HG03060 (cell line): ENCODE data around the gene SMIM28.
"Not testable (repeated sequence)": the region's sequence is repeated elsewhere in the genome, so short reads cannot be mapped to it uniquely, and the experiment has no call there.

Experiments
- ATAC-seq: cut with Tn5 transposase; IDR thresholded peaks from one replicate; pipeline ENCODE4 v1.9.1; 2021; ENCODE audit warnings: low read depth, moderate number of reproducible peaks; ENCODE audit not compliant: unreplicated experiment

The SMIM28 gene

DNA sequence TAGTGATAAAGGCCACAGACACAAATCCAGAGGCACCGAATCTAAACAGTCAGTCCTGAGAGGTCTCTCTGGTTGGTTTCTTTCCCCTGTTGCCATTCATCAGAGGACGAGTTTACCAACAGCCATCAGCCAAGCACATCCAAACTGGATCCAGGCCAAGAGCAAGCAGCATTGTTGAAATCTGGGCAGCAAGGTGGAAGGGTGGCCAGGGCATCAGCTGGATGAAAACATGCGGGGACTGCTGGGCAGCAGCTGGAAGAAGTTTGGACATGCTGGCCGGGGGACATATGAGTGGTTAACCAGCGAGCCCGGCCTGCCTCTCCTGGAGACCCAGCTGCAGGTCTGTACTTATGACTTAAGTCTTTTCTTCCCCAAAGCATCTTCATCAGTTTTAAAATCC, at the start of gene SMIM28:
TSS of gene SMIM28 (plus strand) at position 62 of the 400 bp plus-strand sequence. CDS start at position 230, 168 bp downstream.
- ATAC-seq, result no peak

DNA sequence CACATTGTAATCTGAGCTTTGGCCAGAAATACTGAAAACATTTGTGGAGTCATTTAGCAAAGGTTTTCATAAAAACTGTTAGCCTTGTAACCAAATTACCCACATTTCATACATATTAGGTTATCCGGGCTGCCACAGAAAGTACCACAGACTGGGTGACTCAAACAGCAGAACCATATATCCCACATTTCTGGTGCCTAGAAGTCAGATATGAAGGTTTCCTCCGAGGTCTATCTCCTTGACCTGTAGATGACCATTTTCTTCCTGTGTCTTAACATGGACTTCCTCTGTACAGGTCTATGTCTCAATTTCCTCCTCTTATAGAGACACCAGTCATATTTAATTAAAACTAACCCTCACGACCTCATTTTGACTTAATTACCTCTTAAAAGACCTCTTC, 49.5 kb upstream of the SMIM28 start:
- no peak for ATAC-seq

DNA sequence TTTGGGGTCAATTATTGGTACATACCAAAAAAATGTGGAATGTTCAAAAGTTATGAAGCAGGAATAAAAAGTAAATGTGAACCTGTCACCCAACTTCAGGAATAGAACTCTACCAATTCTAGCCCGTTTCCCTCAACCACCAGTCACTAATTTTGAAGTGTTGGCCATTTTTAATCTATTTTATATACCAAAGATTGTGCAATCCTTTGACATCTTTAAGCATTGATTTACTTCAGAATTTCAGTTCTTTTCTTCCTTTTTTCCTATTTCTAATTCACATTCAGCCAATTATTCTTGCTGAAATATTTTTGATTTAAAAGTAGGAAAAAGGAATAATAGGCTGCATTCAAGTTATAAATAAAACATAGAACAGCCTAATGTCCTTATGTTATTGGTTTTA, 46.9 kb upstream of the SMIM28 start:
- no peak for ATAC-seq

DNA sequence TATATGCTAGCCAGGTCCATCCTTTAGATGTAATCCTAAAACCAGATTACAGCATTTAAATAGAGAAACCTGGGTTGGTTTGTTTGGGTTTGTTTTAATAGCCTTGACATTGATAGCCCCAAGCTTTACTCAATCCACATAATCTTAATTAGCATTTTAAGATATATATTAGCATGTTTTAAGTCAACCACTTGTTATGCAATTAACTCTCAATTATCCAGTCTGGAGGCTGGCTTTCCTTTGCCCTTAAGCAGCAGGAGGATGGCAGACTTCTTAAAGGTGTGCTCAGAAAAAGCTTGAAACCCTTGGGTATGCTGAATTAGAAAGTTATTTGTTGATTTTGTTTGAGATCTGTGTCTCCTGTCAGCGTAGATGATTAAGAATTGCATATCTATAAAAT, 46.3 kb upstream of the SMIM28 start:
- ATAC-seq, result no peak

DNA sequence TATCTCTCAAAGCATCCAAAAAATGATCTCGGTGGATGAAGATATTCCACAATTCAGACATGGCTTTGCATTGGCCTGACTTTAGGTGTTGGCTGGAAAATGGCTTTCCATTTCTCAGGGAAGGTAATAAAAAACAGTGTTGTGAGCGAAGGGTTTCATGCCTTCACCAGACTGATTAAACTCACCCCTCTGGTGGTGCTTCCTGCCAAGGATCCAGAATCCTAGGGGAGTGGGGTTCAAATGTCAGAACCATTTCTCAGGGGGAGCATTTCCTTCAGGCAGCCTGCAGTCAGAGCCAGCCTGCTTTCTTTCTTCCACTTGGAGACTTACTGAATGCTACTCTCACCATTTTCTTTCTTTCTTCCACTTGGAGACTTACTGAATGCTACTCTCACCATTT, 45.7 kb upstream of the SMIM28 start:
- ATAC-seq, result no peak

DNA sequence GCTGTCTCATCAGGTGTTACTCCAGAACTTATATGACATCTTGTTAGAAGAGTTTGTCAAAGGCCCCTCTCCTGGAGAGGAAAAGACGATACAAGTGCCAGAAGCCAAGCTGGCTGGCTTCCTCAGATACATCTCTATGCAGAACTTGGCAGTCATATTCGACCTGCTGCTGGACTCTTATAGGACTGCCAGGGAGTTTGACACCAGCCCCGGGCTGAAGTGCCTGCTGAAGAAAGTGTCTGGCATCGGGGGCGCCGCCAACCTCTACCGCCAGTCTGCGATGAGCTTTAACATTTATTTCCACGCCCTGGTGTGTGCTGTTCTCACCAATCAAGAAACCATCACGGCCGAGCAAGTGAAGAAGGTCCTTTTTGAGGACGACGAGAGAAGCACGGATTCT, 43.7 kb upstream of the SMIM28 start:
- ATAC-seq, result no peak

DNA sequence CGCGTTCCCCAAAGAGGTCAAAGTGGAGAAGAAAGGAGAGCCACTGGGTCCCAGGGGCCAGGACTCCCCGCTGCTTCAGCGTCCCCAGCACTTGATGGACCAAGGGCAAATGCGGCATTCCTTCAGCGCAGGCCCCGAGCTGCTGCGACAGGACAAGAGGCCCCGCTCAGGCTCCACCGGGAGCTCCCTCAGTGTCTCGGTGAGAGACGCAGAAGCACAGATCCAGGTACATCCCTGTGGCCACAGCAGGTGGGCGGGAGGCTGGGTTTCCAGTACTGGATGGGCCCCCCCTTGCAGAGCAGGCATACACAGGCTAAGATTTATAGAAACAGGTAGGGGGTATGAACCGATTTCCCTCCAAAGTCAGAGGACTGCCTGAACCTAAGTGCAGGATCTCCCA, 42.7 kb upstream of the SMIM28 start:
- ATAC-seq, result no peak

DNA sequence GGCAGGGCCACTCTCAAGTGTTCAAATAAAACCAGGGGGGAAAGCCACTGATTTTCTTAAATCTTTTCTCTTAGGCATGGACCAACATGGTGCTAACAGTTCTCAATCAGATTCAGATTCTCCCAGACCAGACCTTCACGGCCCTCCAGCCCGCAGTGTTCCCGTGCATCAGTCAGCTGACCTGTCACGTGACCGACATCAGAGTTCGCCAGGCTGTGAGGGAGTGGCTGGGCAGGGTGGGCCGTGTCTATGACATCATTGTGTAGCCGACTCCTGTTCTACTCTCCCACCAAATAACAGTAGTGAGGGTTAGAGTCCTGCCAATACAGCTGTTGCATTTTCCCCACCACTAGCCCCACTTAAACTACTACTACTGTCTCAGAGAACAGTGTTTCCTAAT, 41.5 kb upstream of the SMIM28 start:
- ATAC-seq, result no peak

DNA sequence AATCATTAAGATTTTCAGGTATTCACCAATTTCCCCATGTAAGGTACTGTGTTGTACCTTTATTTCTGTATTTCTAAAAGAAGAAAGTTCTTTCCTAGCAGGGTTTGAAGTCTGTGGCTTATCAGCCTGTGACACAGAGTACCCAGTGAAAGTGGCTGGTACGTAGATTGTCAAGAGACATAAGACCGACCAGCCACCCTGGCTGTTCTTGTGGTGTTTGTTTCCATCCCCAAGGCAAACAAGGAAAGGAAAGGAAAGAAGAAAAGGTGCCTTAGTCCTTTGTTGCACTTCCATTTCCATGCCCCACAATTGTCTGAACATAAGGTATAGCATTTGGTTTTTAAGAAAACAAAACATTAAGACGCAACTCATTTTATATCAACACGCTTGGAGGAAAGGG, 40.6 kb upstream of the SMIM28 start:
- no peak for ATAC-seq

DNA sequence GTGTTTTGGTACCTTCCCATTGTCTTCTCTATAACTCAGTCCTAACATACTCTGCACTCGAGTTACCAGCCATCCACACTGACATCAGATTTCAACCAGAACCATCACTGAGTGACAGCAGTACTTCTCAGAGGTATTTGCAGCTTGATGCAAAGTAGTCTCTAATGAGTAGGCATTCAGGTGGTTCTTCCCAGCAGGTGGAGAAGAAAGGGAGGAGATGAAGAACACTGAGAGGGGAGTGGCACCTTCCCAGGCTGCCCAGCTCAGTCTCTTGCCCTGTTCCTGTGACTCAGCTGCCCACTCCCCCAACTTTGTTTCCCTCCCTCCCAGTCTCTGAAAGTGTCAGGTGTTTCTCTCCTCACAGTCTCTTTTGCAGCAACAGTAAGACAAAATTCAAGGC, 38.7 kb upstream of the SMIM28 start:
- no peak for ATAC-seq

DNA sequence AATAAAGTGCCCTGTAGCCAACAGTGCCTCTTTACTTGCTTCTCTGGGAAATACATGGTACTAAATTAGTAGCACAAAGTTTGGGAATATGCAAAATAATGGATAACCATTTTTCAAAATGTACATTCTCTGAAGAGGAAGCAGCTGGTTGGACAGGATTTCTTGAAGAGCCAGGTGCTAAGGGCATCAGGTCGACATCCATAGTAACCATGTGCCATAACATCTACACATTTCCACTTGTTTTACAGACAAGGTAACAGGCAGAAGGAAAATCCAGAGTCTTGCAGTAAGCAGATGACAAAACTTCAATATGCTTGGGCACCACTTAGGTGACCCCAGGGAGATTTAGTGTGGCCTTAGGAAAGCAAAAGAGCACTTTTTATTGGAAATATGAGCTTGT, 36.5 kb upstream of the SMIM28 start:
- no peak for ATAC-seq

DNA sequence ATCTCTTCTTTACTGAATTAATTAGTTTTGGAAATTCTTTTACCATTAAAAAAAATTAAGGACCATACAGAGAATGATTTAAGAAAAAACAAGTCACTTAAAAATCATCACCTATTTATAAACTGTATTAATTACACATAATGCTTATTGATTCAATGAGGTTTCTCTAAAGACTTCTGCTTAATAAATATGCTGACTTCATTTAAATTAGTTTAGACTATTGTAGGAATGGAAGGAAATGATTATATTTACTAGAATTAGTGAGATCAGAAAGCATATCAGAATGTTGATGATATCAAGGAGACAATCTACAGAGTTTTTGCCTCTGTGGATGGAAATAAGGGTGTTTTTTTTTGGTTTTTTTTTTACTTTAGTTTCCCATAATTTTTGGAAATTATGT, 34.6 kb upstream of the SMIM28 start:
- ATAC-seq, result no peak

DNA sequence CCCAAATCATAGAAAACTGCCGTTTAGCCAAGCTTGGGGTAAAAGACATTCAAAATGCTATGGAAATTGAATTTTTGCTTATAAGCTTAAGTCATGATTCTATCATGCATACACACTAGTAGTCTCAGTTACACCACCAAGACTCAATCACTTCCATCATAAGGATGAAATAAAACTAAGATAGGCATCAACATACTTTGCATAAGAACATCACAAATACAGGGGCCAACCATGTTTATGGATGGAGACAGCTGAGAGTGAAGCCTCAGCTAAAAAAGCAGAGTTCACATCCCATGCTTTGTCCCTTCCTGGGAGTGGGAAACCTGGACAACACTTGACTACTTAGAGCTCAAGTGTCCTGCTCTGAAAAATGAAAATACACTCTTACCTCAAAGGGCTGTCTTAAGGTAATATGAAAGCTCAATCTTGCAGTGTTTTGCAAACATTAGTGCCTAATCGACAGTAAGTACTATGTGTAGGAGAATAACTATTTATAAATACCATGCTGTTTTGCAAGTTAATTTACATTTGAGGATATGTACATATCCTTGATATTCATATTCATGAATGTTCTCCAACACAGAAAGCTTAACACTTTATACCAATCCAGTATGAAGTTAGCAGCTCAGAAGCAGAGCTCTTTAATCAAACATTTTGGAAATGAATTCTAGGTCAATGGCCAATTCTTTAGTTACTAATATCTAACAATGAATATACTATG, 32.0 kb upstream of the SMIM28 start:
- ATAC-seq, result no peak

DNA sequence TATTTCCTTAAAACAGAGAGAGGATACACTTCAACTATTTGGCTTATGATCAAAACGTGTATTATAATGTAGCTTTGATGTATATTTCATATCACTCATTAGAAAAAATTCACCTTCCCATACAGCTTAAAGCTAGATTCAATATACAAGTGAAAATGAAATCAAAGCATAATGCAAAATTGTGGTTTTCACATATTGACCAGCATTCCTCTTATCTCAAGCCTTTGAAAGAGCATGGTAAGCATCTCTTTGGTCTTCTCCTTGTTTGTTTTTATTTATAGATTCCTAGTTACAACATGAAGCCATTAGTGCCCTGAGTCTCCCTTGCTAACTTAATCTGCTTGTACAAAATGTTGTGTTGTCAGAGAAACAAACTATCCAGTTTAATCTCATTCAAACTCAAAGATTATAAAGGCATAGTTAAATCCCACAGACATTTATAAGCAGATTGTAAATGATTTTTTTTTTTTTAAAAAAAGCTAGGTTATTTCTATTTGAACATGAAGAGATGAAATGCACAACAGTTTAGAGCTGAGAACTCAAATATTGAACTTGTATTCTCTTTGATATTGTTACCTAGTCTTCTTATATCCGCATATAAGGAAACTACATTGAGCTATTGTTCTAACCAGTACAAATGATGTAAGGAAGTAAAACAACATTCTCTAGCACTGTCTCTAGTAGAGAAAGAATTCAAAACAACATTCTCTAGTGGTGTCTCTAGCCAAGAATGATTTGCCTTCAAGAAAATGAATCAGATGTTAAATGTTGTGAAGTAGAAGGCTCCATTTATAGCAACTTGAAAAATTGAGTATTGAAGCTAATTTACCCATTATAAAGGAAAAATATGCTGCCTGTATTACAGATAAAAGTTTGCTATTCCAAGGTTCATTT, 31.2 kb upstream of the SMIM28 start:
- no peak for ATAC-seq

DNA sequence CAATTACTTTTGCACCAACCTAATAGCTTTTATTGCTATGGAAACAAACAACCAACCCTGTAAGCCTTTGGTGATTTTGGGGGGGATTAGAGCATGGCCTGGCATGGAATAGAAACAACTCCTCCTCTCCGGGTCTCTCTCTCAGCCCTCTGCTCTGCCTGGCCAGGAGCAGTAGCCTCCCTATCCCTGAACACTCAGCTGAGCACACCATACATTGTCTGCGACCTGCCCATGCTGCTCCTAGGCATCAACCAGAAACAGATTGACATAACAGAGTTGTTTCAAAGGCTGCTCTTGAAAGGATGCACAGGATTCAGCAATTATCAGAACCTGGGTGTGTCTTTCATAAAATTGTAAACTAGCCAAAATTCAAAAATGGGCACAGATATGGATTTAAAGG, 29.8 kb upstream of the SMIM28 start:
- ATAC-seq, result no peak

DNA sequence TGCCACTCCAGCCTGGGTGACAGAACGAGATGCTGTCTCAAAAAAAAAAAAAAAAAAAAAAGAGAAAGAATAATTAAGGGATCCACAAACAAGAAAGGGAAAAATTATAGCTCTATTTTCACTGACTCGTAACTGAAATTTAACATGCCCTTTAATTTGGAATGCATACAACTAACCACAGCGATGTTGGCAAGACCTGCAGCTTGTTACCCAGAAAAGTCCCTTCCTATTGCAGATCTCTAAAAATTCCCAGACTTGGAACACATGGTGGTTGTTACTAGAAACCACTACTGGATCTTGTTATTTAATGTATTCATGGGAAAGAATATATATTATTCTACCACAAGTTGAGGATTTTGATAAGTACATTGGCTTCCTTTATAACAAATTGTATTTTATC, 27.8 kb upstream of the SMIM28 start:
- no peak for ATAC-seq

DNA sequence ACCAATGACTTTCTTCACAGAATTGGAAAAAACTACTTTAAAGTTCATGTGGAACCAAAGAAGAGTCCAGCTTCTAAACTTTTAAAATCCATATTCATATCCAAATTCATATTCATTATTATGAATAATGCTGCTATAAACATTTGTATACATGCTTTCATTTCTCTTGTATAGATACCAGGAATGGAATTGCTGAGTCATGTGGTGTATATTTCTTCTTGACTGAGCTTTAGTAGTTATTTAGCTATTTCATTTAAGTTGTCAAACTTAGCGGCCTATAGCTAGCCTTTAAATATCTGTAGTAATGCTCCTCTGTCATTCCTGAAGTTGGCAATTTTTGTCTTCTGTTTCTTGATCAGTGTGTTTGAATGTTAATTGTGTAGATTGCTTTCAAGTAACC, 19.8 kb upstream of the SMIM28 start:
- no peak for ATAC-seq

DNA sequence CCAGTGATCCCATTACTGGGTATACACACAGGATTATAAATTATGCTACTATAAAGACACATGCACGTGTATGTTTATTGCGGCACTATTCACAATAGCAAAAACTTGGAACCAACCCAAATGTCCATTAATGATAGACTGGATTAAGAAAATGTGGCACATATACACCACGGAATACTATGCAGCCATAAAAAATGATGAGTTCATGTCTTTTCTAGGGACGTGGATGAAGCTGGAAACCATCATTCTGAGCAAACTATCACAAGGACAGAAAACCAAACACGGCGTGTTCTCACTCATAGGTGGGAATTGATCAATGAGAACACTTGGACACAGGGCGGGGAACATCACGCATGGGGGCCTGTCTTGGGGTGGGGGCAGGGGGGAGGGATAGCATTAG, 9.0 kb upstream of the SMIM28 start:
- ATAC-seq, result not testable (repeated sequence)

DNA sequence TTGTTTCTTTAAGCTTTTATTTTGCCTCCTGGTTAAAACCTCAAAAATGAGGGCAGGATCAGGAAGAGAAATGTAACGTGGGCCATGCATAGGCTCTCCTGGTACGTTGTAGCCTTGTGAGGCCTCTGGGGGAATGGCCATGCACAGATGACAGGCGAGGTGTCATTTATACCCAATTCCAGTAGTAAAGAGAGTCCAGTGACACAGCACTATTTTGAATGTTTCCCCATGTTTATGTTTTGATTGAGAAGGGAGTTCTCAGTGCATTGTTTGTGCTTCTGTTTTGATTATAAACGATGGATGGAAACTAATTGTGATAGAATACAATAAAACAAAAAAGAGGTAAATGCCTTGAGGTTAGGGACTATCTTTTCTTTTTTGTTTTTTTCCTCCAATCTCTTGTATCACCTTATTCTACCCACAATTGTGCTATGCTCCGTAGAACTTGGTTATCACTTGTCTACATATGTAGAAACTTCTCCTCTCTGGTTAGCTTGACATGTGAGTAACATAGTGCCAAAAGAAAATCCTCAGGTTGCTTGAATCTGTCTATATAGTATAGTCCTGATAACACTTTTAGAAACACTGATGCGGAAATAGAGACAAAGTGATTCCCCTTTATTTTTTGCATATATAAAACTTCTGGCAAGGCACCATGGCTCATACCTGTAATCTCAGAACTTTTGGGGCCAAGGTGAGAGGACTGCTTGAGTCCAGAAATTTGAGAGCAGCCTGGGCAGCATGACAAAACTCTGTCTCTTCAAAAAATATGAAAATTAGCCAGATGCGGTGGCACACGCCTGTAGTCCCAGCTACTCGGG, 6.9 kb upstream of the SMIM28 start:
- no peak for ATAC-seq

DNA sequence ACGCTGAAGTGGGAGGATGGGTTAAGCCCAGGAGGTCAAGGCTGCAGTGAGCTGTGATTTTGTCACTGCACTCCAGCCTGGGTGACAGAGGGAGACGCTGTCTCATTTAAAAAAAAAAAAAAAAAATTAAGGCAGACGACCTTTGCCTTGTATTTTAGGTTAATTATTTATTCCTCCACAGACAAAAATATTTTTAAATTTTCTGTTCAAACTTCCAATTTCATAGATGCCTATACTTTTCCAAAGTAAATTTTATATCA, 6.3 kb upstream of the SMIM28 start:
- ATAC-seq, result no peak

DNA sequence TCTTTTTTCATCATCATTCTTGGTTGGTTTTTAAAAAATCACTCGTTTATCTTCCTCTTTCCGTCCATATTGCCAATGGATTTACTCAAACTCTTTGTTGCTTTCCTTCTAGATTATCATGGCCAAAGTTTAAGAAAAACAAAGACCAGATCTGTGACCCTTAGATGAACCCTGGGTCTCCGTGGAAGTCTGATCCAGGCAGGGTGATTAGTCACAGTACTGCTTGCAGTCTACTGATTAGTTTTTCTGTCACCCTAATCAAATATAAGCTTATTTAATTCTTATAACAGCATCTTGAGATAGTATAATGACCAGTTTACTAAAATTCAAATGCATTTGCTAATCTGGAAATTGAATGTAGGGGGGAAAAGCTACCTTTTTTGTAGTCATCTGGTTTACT, 6.0 kb upstream of the SMIM28 start:
- no peak for ATAC-seq
